HCT116 (cell line): ENCODE results near the gene HOXD1. TPM values are rescaled to one million over a fixed set of nuclear protein-coding genes. Genes with fewer than 3 reads are reported as not detected.

ENCODE experiments used
- ATAC-seq: fragments of 200-7000 bp; cut with Tn5 transposase; 2 replicates; pipeline ENCODE4 v1.9.1; 2020; ENCODE audit warnings: mild to moderate bottlenecking, moderate library complexity
- BruUV-seq: library from RNA; stranded (reverse); fragments of 400-500 nt; replicated peaks from 2 replicates; lab custom pipeline; 2021; lab: Mats Ljungman, UMichigan
- CTCF ChIA-PET: fragments of 300-600 bp; sonication (Branson Sonifier 250); formaldehyde crosslinking; loops from one replicate; lab custom pipeline; 2021; ENCODE audit warnings: antibody characterized with exemption; lab: Charles Lee
- POLR2A ChIA-PET: fragments of 300-600, 350-600 bp; sonication (Branson Sonifier 250); formaldehyde crosslinking; loops from one replicate; lab custom pipeline; 2021; ENCODE audit warnings: antibody characterized with exemption; lab: Charles Lee
- RAD21 ChIA-PET, 2 experiments: fragments of 300-600 bp; sonication (Branson Sonifier 250); formaldehyde crosslinking; loops; one replicate each; lab custom pipeline; 2023; ENCODE audit warnings: low total read pairs in 2 of 2; ENCODE audit not compliant: uncharacterized antibody in 2 of 2, unreplicated experiment in 2 of 2, low non-redundant PET in 1 of 2; lab: Charles Lee
- DNase-seq: peaks from one replicate; pipeline ENCODE4 v3.0.0-alpha.2; 2010; ENCODE audit warnings: low read depth, low spot score
- H2AFZ ChIP-seq: fragments of 200-600 bp; shearing (Covaris generic), sonication (generic); 2 replicates; pipeline ENCODE4 v1.6.1; 2017; ENCODE audit warnings: low read depth, mixed run types, mixed read lengths, antibody characterized with exemption, low read length; ENCODE audit not compliant: poor library complexity, severe bottlenecking
- H3K27ac ChIP-seq: 2 replicates; pipeline ENCODE4 v1.5.1; 2012; ENCODE audit warnings: low read depth, low read length
- H3K27me3 ChIP-seq: fragments of 200-600 bp; sonication (generic); 2 replicates; pipeline ENCODE4 v1.6.1; 2016; ENCODE audit warnings: mixed run types, low read length, mixed read lengths; ENCODE audit not compliant: insufficient read depth
- H3K36me3 ChIP-seq, 2 experiments: fragments of 200-500 bp in 1 of 2; fragments of 200-600 bp in 1 of 2; sonication (Bioruptor generic) in 1 of 2; sonication (generic) in 1 of 2; 2 replicates each; pipeline versions ENCODE4 v1.5.1 to v1.6.1; 2014 to 2016; ENCODE audit warnings: low read length in 2 of 2, inconsistent platforms in 1 of 2, mixed read lengths in 1 of 2, mixed run types in 1 of 2; ENCODE audit not compliant: insufficient read depth in 2 of 2, control insufficient read depth in 1 of 2
- H3K4me1 ChIP-seq, 2 experiments: fragments of 200-600 bp in 1 of 2; sonication (generic) in 1 of 2; 2 replicates each; pipeline versions ENCODE4 v1.5.1 to v1.6.1; 2012 to 2017; ENCODE audit warnings: low read length in 2 of 2, inconsistent platforms in 1 of 2, mild to moderate bottlenecking in 1 of 2, mixed read lengths in 1 of 2, mixed run types in 1 of 2, moderate library complexity in 1 of 2; ENCODE audit not compliant: insufficient read depth in 2 of 2, control insufficient read depth in 1 of 2
- H3K4me2 ChIP-seq: fragments of 200-600 bp; sonication (generic); 2 replicates; pipeline ENCODE4 v1.6.1; 2017; ENCODE audit warnings: mixed run types, low read length, mixed read lengths
- H3K4me3 ChIP-seq, 2 experiments: fragments of 200-600 bp in 1 of 2; sonication (generic) in 1 of 2; replicated peaks in 1 of 2; 2 replicates each; pipeline ENCODE4 v1.5.1; 2011 to 2016; ENCODE audit warnings: low read length in 2 of 2, control low read depth in 1 of 2, low read depth in 1 of 2, mild to moderate bottlenecking in 1 of 2, mixed read lengths in 1 of 2, mixed run types in 1 of 2
- H3K79me2 ChIP-seq: fragments of 200-600 bp; sonication (generic); 2 replicates; pipeline ENCODE4 v1.6.1; 2017; ENCODE audit warnings: mild to moderate bottlenecking, mixed run types, low read length, moderate library complexity, mixed read lengths; ENCODE audit not compliant: insufficient read depth
- H3K9ac ChIP-seq: fragments of 200-600 bp; sonication (generic); 2 replicates; pipeline ENCODE4 v1.6.1; 2016; ENCODE audit warnings: low read length, mixed read lengths
- H3K9me2 ChIP-seq: fragments of 200-600 bp; sonication (generic), shearing (Covaris generic); 2 replicates; pipeline ENCODE4 v1.6.1; 2017; ENCODE audit warnings: mixed run types, mild to moderate bottlenecking, moderate library complexity; ENCODE audit not compliant: insufficient read depth
- H3K9me3 ChIP-seq, 2 experiments: fragments of 200-500 bp in 1 of 2; fragments of 200-600 bp in 1 of 2; sonication (Bioruptor generic) in 1 of 2; sonication (generic) in 1 of 2; 2 replicates each; pipeline ENCODE4 v1.6.1; 2014 to 2017; ENCODE audit warnings: low read length in 2 of 2, mixed read lengths in 2 of 2, inconsistent platforms in 1 of 2, low read depth in 1 of 2, mild to moderate bottlenecking in 1 of 2, mixed run types in 1 of 2, moderate library complexity in 1 of 2; ENCODE audit not compliant: control insufficient read depth in 1 of 2, insufficient read depth in 1 of 2
- H4K20me1 ChIP-seq: fragments of 200-600 bp; sonication (generic), shearing (Covaris generic); 2 replicates; pipeline ENCODE4 v1.6.1; 2017; ENCODE audit warnings: mixed run types, mild to moderate bottlenecking, moderate library complexity; ENCODE audit not compliant: insufficient read depth
- CBX3 ChIP-seq: IDR thresholded peaks from 2 replicates; pipeline ENCODE4 v1.6.1; 2012; ENCODE audit warnings: low read depth
- CTCF ChIP-seq, 3 experiments: fragments of 200-600 bp in 1 of 3; sonication (generic) in 1 of 3; IDR thresholded peaks in 2 of 3; conservative IDR thresholded peaks in 1 of 3; 2 replicates each; pipeline ENCODE4 v1.5.1; 2012 to 2017; ENCODE audit warnings: low read depth in 2 of 3, low read length in 2 of 3, antibody characterized with exemption in 1 of 3, borderline replicate concordance in 1 of 3, control low read depth in 1 of 3, mild to moderate bottlenecking in 1 of 3, mixed read lengths in 1 of 3, mixed run types in 1 of 3, moderate library complexity in 1 of 3; ENCODE audit not compliant: insufficient read depth in 1 of 3
- EGR1 ChIP-seq: IDR thresholded peaks from 2 replicates; pipeline ENCODE4 v1.6.1; 2012; ENCODE audit warnings: low read depth
- EZH2 ChIP-seq: fragments of 200-600 bp; sonication (generic); IDR thresholded peaks from 2 replicates; pipeline ENCODE4 v1.6.1; 2017; ENCODE audit warnings: antibody characterized with exemption, mixed run types
- FOSL1 ChIP-seq: IDR thresholded peaks from 2 replicates; pipeline ENCODE4 v1.6.1; 2012; ENCODE audit warnings: low read depth
- JUND ChIP-seq: IDR thresholded peaks from 2 replicates; pipeline ENCODE4 v1.6.1; 2012
- POLR2A ChIP-seq: IDR thresholded peaks from 2 replicates; pipeline ENCODE4 v1.7.0; 2011; ENCODE audit warnings: borderline replicate concordance; ENCODE audit not compliant: insufficient read depth, insufficient read length; ENCODE audit errors: extremely low read depth
- SIN3A ChIP-seq: IDR thresholded peaks from 2 replicates; pipeline ENCODE4 v1.6.1; 2012; ENCODE audit warnings: low read depth
- SP1 ChIP-seq: IDR thresholded peaks from 2 replicates; pipeline ENCODE4 v1.6.1; 2012; ENCODE audit warnings: low read depth
- SRF ChIP-seq: IDR thresholded peaks from 2 replicates; pipeline ENCODE4 v1.6.1; 2012; ENCODE audit warnings: low read depth
- YY1 ChIP-seq: IDR thresholded peaks from 2 replicates; pipeline ENCODE4 v1.6.1; 2011; ENCODE audit warnings: low read length, low read depth, moderate library complexity, mild to moderate bottlenecking; ENCODE audit not compliant: insufficient replicate concordance; ENCODE audit errors: extremely low read depth
- ZFX ChIP-seq: fragments of 450-650 bp; IDR thresholded peaks from 2 replicates; pipeline ENCODE4 v1.6.1; 2017
- ZNF274 ChIP-seq: fragments of 200-500 bp; sonication (Bioruptor generic); IDR thresholded peaks from 2 replicates; pipeline ENCODE4 v1.6.1; 2014; ENCODE audit warnings: mild to moderate bottlenecking, low read depth, low read length, inconsistent platforms
- intact Hi-C: fragments of 100-400 bp; cut with micrococcal nuclease; formaldehyde crosslinking; loops from 2 replicates; pipeline ENCODE4 v1.10.0; 2022
- total RNA-seq: library from RNA; stranded (reverse); gene quantifications from one replicate; pipeline ENCODE4 v1.2.1, GENCODE V29; 2021; ENCODE audit not compliant: unreplicated experiment
- TF ChIP-seq, protein P1 (sequence below): IDR thresholded peaks from 2 replicates; pipeline ENCODE4 v1.6.1; 2012
- TF ChIP-seq, protein P2 (sequence below): IDR thresholded peaks from 2 replicates; pipeline ENCODE4 v1.6.1; 2012; ENCODE audit warnings: low read depth

The HOXD1 gene
- total RNA-seq, 1 experiment from 2014 or later, result not detected

DNA sequence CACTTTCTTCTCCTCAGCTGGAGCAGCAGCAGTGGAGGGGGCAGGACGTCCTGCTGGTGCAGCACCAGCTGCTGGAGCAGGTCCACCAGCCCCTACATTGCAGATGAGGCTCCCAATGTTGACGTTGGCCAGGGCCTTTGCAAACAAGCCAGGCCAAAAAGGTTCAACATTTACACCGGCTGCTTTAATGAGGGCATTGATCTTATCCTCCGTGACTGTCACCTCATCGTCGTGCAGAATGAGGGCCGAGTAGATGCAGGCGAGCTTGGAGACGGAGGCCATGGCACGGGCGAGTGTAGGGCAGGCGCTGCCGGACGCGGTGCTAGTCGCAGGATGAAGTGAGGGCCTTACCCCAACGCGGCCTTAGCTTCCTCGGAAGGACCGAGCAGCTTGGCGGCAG lies 12.5 kb downstream of the HOXD1 start:
- Histone ChIP-seq H3K9me2 (no peaks in the 10 kb centered on the region), H3K9me3 (no peaks in the 10 kb centered on the region), H3K4me1 (no peaks in the 10 kb centered on the region), H3K27me3 (0 out of 2 replicates have a peak, but pooled peaks cover 4% of the 10 kb centered on the region), H3K4me3 (no peak overlapping the region), H3K36me3 (no peaks in the 10 kb centered on the region), H3K79me2 (no peaks in the 10 kb centered on the region), H3K9ac (no peak overlapping the region), H4K20me1 (no peaks in the 10 kb centered on the region), H2AFZ (no peak overlapping the region), H3K27ac (no peak overlapping the region), H3K4me2 (no peak overlapping the region)
- DNase-seq (no peak), ATAC-seq (no peak)
- POLR2A ChIA-PET, result no interaction called here
- no peak for TF ChIP-seq SRF
- TF ChIP-seq SP1, result no peak
- no peak for TF ChIP-seq ZNF274
- TF ChIP-seq POLR2A, result no peak
- no peak for TF ChIP-seq CTCF (IDR thresholded peaks at IDR 0.05 in 2 of 3, conservative IDR thresholded peaks at IDR 0.05 in 1 of 3; ENCODE audit: borderline replicate concordance in 1 of 3, insufficient read depth in 1 of 3, low read depth in 2 of 3, low read length in 2 of 3)
- TF ChIP-seq, protein P1, sequence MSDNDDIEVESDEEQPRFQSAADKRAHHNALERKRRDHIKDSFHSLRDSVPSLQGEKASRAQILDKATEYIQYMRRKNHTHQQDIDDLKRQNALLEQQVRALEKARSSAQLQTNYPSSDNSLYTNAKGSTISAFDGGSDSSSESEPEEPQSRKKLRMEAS, result no peak
- TF ChIP-seq CBX3, result no peak
- no peak for TF ChIP-seq SIN3A
- no peak for TF ChIP-seq ZFX
- no peak for TF ChIP-seq EGR1
- TF ChIP-seq FOSL1, result no peak
- TF ChIP-seq EZH2, result no peak
- TF ChIP-seq YY1, result no peak
- TF ChIP-seq JUND, result no peak
- TF ChIP-seq, protein P2, sequence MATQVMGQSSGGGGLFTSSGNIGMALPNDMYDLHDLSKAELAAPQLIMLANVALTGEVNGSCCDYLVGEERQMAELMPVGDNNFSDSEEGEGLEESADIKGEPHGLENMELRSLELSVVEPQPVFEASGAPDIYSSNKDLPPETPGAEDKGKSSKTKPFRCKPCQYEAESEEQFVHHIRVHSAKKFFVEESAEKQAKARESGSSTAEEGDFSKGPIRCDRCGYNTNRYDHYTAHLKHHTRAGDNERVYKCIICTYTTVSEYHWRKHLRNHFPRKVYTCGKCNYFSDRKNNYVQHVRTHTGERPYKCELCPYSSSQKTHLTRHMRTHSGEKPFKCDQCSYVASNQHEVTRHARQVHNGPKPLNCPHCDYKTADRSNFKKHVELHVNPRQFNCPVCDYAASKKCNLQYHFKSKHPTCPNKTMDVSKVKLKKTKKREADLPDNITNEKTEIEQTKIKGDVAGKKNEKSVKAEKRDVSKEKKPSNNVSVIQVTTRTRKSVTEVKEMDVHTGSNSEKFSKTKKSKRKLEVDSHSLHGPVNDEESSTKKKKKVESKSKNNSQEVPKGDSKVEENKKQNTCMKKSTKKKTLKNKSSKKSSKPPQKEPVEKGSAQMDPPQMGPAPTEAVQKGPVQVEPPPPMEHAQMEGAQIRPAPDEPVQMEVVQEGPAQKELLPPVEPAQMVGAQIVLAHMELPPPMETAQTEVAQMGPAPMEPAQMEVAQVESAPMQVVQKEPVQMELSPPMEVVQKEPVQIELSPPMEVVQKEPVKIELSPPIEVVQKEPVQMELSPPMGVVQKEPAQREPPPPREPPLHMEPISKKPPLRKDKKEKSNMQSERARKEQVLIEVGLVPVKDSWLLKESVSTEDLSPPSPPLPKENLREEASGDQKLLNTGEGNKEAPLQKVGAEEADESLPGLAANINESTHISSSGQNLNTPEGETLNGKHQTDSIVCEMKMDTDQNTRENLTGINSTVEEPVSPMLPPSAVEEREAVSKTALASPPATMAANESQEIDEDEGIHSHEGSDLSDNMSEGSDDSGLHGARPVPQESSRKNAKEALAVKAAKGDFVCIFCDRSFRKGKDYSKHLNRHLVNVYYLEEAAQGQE, result no peak
- intact Hi-C loops, result no loop called here
- RAD21 ChIA-PET, result no interaction called here
- CTCF ChIA-PET, result no interaction called here
- no TSS peak for BruUV-seq
